ENCODE measurements around the gene NELFCD.

NELFCD gene

GRCh38 chr20:58953050-58953449, 28.0 kb upstream of the NELFCD start:
- H3K36me3 ChIP-seq (ENCODE audit: low read length): no peaks in the 10 kb centered on the region
- no peak overlapping the region for H2AFZ ChIP-seq (ENCODE audit: low read depth, low read length, severe bottlenecking)
- H3F3A ChIP-seq (ENCODE audit: insufficient read depth): no peaks in the 10 kb centered on the region
- no peaks in the 10 kb centered on the region for H3K9me2 ChIP-seq (replicated peaks; ENCODE audit: insufficient read depth, low read length)
- no peak overlapping the region for H3K4me2 ChIP-seq (ENCODE audit: low read depth, low read length, poor library complexity, severe bottlenecking)
- H3K4me3 ChIP-seq (ENCODE audit: insufficient read depth, low read length, poor library complexity, severe bottlenecking): no peak overlapping the region
- H4K20me1 ChIP-seq (ENCODE audit: low read depth, low read length): no peaks in the 10 kb centered on the region
- no peak overlapping the region for H3K27ac ChIP-seq (ENCODE audit: low read depth, low read length)
- H3K9me3 ChIP-seq (ENCODE audit: insufficient read depth, low read length): no peaks in the 10 kb centered on the region
- H3K27me3 ChIP-seq (ENCODE audit: low read length): no peaks in the 10 kb centered on the region
- no peaks in the 10 kb centered on the region for H3K79me2 ChIP-seq (ENCODE audit: insufficient read depth, low read length)
- H3K9ac ChIP-seq (ENCODE audit: low read length): no peak overlapping the region
- TF ChIP-seq CTCF (IDR thresholded peaks at IDR 0.05; ENCODE audit: insufficient read depth, low read length, poor library complexity, severe bottlenecking) (no peak), EZH2phosphoT487 (conservative IDR thresholded peaks at IDR 0.05; ENCODE audit: low read length) (no peak)

- no peaks in the 10 kb centered on the region for H3K79me2 ChIP-seq (ENCODE audit: insufficient read depth, low read length)
- no peaks in the 10 kb centered on the region for H3K36me3 ChIP-seq (ENCODE audit: low read length)
- H2AFZ ChIP-seq (ENCODE audit: low read depth, low read length, severe bottlenecking): no peak overlapping the region
- H3K9ac ChIP-seq (ENCODE audit: low read length): no peak overlapping the region
- no peaks in the 10 kb centered on the region for H3K27me3 ChIP-seq (ENCODE audit: low read length)
- no peaks in the 10 kb centered on the region for H4K20me1 ChIP-seq (ENCODE audit: low read depth, low read length)
- H3F3A ChIP-seq (ENCODE audit: insufficient read depth): no peaks in the 10 kb centered on the region
- H3K4me3 ChIP-seq (ENCODE audit: insufficient read depth, low read length, poor library complexity, severe bottlenecking): no peak overlapping the region
- H3K9me2 ChIP-seq (replicated peaks; ENCODE audit: insufficient read depth, low read length): no peaks in the 10 kb centered on the region
- no peak overlapping the region for H3K27ac ChIP-seq (ENCODE audit: low read depth, low read length)
- TF ChIP-seq EZH2phosphoT487 (conservative IDR thresholded peaks at IDR 0.05; ENCODE audit: low read length): no peak
- no peak for TF ChIP-seq CTCF (IDR thresholded peaks at IDR 0.05; ENCODE audit: insufficient read depth, low read length, poor library complexity, severe bottlenecking)
- H3K9me3 ChIP-seq (ENCODE audit: insufficient read depth, low read length): no peaks in the 10 kb centered on the region
- no peak overlapping the region for H3K4me2 ChIP-seq (ENCODE audit: low read depth, low read length, poor library complexity, severe bottlenecking)
Measured at GRCh38 chr20:58956078-58956477, 25.0 kb upstream of the NELFCD start.

- no peak for TF ChIP-seq CTCF (IDR thresholded peaks at IDR 0.05; ENCODE audit: insufficient read depth, low read length, poor library complexity, severe bottlenecking)
- TF ChIP-seq EZH2phosphoT487 (conservative IDR thresholded peaks at IDR 0.05; ENCODE audit: low read length): no peak
- Histone ChIP-seq H3K27ac (ENCODE audit: low read depth, low read length) (no peak overlapping the region), H3K4me2 (ENCODE audit: low read depth, low read length, poor library complexity, severe bottlenecking) (no peak overlapping the region), H3K9me2 (replicated peaks; ENCODE audit: insufficient read depth, low read length) (no peaks in the 10 kb centered on the region), H3K27me3 (ENCODE audit: low read length) (no peaks in the 10 kb centered on the region), H3F3A (ENCODE audit: insufficient read depth) (no peaks in the 10 kb centered on the region), H3K4me3 (ENCODE audit: insufficient read depth, low read length, poor library complexity, severe bottlenecking) (no peak overlapping the region), H2AFZ (ENCODE audit: low read depth, low read length, severe bottlenecking) (no peak overlapping the region), H3K9me3 (ENCODE audit: insufficient read depth, low read length) (no peaks in the 10 kb centered on the region), H3K36me3 (ENCODE audit: low read length) (no peaks in the 10 kb centered on the region), H3K9ac (ENCODE audit: low read length) (no peak overlapping the region), H4K20me1 (ENCODE audit: low read depth, low read length) (no peaks in the 10 kb centered on the region), H3K79me2 (ENCODE audit: insufficient read depth, low read length) (no peaks in the 10 kb centered on the region)
Measured at GRCh38 chr20:58959652-58960051, 21.4 kb upstream of the NELFCD start.

All from SU-DHL-6 (cell line).